ENCODE measurements around the gene ACAD11. TPM values are rescaled to one million over a fixed set of nuclear protein-coding genes. Genes with fewer than 3 reads are reported as not detected.

ACAD11 gene
- total RNA-seq, 1 experiment from 2014 or later, result 12.6 TPM

- BruUV-seq (replicated peaks), result no TSS peak
- Histone ChIP-seq H2AFZ (ENCODE audit: low read depth, low read length, poor library complexity, severe bottlenecking) (no peak overlapping the region), H3K9me2 (ENCODE audit: insufficient read depth) (no peaks in the 10 kb centered on the region), H3K27ac (ENCODE audit: low read depth, low read length) (no peak overlapping the region), H3K4me2 (ENCODE audit: low read length) (no peak overlapping the region), H3K4me1 (ENCODE audit: control insufficient read depth in 1 of 2, insufficient read depth in 2 of 2, low read length in 2 of 2) (peaks cover 0 to 6% of the 10 kb centered on the region in 2 experiments; a peak in 2 of 4 replicates), H4K20me1 (ENCODE audit: insufficient read depth) (no peaks in the 10 kb centered on the region), H3K9ac (ENCODE audit: low read length) (no peak overlapping the region), H3K79me2 (ENCODE audit: insufficient read depth, low read length) (no peaks in the 10 kb centered on the region), H3K27me3 (ENCODE audit: insufficient read depth, low read length) (no peaks in the 10 kb centered on the region), H3K36me3 (ENCODE audit: control insufficient read depth in 1 of 2, insufficient read depth in 2 of 2, low read length in 2 of 2) (no peaks in the 10 kb centered on the region), H3K9me3 (ENCODE audit: control insufficient read depth in 1 of 2, insufficient read depth in 1 of 2, low read depth in 1 of 2, low read length in 2 of 2) (no peaks in the 10 kb centered on the region), H3K4me3 (replicated peaks in 1 of 2; ENCODE audit: low read depth in 1 of 2, low read length in 2 of 2) (no peak overlapping the region)
- POLR2A ChIA-PET, result no interaction called here
- ATAC-seq, result no peak
- intact Hi-C loops (cut with micrococcal nuclease), result no loop called here
- CTCF ChIA-PET, result no interaction called here
- RAD21 ChIA-PET (ENCODE audit: low non-redundant PET in 1 of 2, low total read pairs in 2 of 2, uncharacterized antibody in 2 of 2, unreplicated experiment in 2 of 2), result no interaction called here
- TF ChIP-seq REST (IDR thresholded peaks at IDR 0.05; ENCODE audit: low read depth) (no peak), CTCF (IDR thresholded peaks at IDR 0.05 in 2 of 3, conservative IDR thresholded peaks at IDR 0.05 in 1 of 3; ENCODE audit: borderline replicate concordance in 1 of 3, insufficient read depth in 1 of 3, low read depth in 2 of 3, low read length in 2 of 3) (no peak), FOSL1 (IDR thresholded peaks at IDR 0.05; ENCODE audit: low read depth) (no peak), ZNF274 (IDR thresholded peaks at IDR 0.05; ENCODE audit: low read depth, low read length) (no peak), JUND (IDR thresholded peaks at IDR 0.05) (no peak), SRF (IDR thresholded peaks at IDR 0.05; ENCODE audit: low read depth) (no peak), TCF7L2 (IDR thresholded peaks at IDR 0.05; ENCODE audit: borderline replicate concordance, extremely low read depth, insufficient read depth, insufficient read length) (no peak), EZH2 (IDR thresholded peaks at IDR 0.05) (no peak)
- DNase-seq (ENCODE audit: low read depth, low spot score), result no peak
These were observed 34.8 kb downstream of the ACAD11 start for GRCh38 chr3:132624790-132625189.

Data from HCT116 (cell line).